ACC112 (cell line): Measurements from ENCODE around the gene SND1.

Experiments
- H2AFZ ChIP-seq: fragments of 200-600 bp; sonication (generic); one replicate; pipeline ENCODE4 v1.6.0; 2017; ENCODE audit warnings: antibody characterized with exemption, low read length; ENCODE audit not compliant: unreplicated experiment
- H3K27ac ChIP-seq: fragments of 200-600 bp; sonication (generic); 2 replicates; pipeline ENCODE4 v1.5.1; 2014; ENCODE audit warnings: low read depth, mild to moderate bottlenecking, antibody characterized with exemption, low read length, moderate library complexity
- H3K27me3 ChIP-seq: fragments of 200-600 bp; sonication (generic); 2 replicates; pipeline ENCODE4 v1.6.1; 2014; ENCODE audit warnings: mild to moderate bottlenecking, antibody characterized with exemption, low read length, moderate library complexity, mixed read lengths; ENCODE audit not compliant: insufficient read depth
- H3K36me3 ChIP-seq: fragments of 200-600 bp; sonication (generic); 2 replicates; pipeline ENCODE4 v1.6.1; 2016; ENCODE audit warnings: mild to moderate bottlenecking, antibody characterized with exemption, low read length, moderate library complexity, mixed read lengths; ENCODE audit not compliant: insufficient read depth
- H3K4me1 ChIP-seq: fragments of 200-600 bp; sonication (generic); one replicate; pipeline ENCODE4 v1.6.1; 2016; ENCODE audit warnings: low read length, mixed read lengths; ENCODE audit not compliant: insufficient read depth, unreplicated experiment, control insufficient read depth
- H3K4me3 ChIP-seq: fragments of 200-600 bp; sonication (generic); 2 replicates; pipeline ENCODE4 v1.5.1; 2014; ENCODE audit warnings: mild to moderate bottlenecking, low read depth, low read length
- H3K79me2 ChIP-seq: fragments of 200-600 bp; sonication (generic); one replicate; pipeline ENCODE4 v1.6.0; 2016; ENCODE audit warnings: low read length; ENCODE audit not compliant: control insufficient read depth, unreplicated experiment, insufficient read depth

SND1 gene

DNA sequence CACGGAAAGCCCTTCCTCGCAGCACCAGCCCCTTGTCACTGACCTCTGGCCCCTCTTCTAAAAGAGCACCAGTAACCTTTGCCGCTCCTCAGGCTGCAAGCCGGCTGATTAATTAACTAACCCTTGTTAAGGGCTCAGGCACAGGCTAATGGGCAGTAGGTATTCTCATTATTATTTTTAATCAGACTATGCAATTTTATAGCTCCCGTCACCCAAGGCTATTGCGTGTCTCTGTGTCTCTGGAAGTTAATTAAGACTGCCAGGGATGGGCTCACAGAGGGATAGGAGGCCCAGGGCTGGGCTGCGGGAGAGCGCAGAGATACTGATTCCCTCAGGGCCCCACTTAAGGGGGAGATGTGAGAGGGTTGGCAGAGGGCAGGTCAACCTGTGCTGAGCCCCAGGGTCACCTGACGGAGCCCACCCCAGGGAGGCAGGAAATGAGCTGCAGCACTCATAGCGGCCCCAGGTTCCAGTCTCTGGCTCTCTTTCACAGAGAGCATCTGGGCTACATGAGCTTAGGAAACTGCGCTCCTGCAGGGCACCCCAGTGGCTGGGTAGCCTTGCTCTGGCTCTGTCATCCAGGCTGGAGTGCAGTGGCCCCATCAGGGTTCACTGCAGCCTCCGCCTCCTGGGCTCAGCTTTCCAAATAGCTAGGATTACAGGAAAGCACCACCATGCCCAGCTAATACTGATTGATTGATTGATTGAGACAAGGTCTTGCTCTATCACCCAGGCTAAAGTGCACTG, 471.5 kb downstream of the SND1 start:
- Histone ChIP-seq H3K4me3 (no peak overlapping the region), H3K4me1 (peaks cover 3% of the 10 kb centered on the region), H3K36me3 (no peaks in the 10 kb centered on the region), H2AFZ (no peak overlapping the region), H3K27me3 (peaks cover 5% of the 10 kb centered on the region), H3K27ac (no peak overlapping the region), H3K79me2 (no peaks in the 10 kb centered on the region)

DNA sequence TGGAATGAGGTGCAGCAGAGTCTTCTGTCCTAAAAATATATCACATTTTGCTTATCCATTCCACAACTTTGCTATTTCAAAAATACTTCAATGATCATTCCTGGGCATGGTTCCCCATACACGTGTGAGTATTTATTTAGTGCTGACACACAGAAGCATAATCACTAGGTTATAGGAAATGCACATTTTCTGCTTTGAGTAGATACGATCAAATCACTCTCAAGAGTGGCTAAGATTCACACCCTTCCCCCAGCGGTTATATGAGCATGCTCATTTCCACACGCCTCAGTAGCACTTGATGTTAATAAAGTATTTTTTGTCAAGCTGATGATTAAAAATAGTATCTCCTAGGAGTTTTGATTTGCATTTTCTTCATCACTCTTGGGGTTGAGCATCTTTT, 472.8 kb downstream of the SND1 start:
- Histone ChIP-seq H3K36me3 (no peaks in the 10 kb centered on the region), H3K4me3 (no peak overlapping the region), H3K27me3 (peaks cover 17% of the 10 kb centered on the region), H2AFZ (no peak overlapping the region), H3K79me2 (no peaks in the 10 kb centered on the region), H3K27ac (no peak overlapping the region), H3K4me1 (peaks cover 3% of the 10 kb centered on the region)

DNA sequence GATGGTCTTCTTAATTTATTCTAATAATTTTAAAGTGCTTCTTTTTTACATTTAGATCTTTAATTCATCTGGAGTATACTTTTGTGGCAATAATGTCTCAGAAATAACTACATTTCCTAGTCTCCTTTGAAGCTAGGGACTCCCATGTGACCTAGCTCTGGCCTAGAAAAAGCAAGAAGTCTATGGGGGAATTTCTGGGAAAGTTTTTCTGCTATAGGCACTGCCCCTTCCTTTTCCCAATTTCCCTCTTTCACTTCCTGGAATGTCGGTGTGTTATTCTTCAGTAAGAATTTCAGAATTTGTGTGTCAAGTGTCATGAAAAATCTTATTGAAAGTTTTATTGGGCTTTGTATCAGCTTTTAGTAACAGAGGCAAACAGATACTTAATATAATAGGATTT, 473.8 kb downstream of the SND1 start:
- Histone ChIP-seq H3K79me2 (no peaks in the 10 kb centered on the region), H3K4me3 (no peak overlapping the region), H3K27me3 (peaks cover 27% of the 10 kb centered on the region), H3K27ac (no peak overlapping the region), H3K4me1 (peaks cover 3% of the 10 kb centered on the region), H3K36me3 (no peaks in the 10 kb centered on the region), H2AFZ (no peak overlapping the region)

DNA sequence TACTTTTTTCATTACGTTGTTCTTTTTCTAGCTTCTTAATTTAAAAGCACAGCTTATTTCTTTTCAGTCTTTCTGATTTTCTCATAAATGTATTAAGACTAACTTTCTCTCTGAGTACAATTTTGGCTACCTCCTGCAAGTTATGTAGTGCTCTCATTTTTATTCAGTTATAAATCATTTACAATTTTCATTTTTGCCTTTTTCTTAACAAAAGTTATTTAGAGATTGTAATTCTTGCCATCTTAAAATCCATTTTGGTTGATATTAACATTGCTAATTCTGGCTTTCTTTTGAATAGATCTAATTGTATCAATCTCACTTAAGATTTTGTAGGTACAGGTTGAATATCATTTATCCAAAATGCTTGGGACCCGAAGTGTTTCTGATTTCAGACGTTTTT, 476.4 kb downstream of the SND1 start:
- Histone ChIP-seq H3K27me3 (peaks cover 45% of the 10 kb centered on the region), H3K27ac (no peak overlapping the region), H3K79me2 (no peaks in the 10 kb centered on the region)

DNA sequence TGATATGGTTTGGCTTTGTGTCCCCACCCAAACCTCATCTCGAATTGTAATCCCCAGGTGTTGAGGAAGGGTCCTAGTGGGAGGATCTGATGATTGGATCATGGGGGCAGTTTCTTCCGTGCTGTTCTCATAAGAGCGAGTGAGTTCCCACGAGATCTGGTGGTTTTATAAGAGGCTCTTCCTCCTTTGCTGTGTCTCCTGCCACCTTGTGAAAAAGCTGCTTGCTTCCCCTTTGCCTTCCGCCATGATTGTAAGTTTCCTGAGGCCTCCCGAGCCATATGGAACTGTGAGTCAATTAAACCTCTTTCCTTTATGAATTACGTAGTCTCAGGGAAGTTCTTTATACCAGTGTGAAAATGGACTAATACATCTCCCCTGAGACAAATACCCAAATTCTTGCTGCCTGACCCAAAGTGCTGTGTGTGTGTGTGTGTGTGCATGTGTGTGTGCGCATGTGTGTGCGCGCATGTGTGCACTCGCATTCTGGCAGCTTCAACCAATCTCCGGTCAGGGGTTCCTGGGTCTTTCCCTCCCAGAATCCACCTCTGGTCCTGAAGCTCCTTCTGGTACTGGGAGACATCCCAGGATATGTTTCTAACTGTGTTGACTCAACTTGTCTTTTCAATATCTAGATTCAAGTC, 477.4 kb downstream of the SND1 start:
- H3K27me3 ChIP-seq = peaks cover 45% of the 10 kb centered on the region
- no peaks in the 10 kb centered on the region for H3K4me1 ChIP-seq
- no peak overlapping the region for H3K4me3 ChIP-seq
- H2AFZ ChIP-seq = no peak overlapping the region
- H3K27ac ChIP-seq = no peak overlapping the region
- H3K36me3 ChIP-seq = no peaks in the 10 kb centered on the region
- no peaks in the 10 kb centered on the region for H3K79me2 ChIP-seq

More for the DNA sequence above, 476.4 kb downstream of the SND1 start:
- Histone ChIP-seq H3K4me3 (no peak overlapping the region), H2AFZ (no peak overlapping the region), H3K4me1 (no peaks in the 10 kb centered on the region), H3K36me3 (no peaks in the 10 kb centered on the region)

DNA sequence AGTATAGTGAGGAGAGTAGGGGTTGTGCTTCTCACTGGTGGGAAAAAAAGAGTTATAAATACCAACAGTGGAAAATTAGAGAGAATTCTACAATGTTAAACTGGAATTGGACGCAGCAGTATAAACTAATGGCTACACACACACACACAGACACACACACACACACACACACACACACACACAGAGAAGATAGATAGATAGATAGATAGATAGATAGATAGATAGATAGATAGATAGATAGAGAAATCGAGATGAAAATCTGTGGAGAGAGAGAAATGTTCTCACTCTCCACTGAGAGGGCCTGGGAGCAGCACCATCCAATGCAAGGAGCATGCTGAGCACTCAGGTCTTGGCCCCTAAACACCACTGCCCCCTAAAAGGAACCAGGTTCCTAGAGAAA, 479.1 kb downstream of the SND1 start:
- H3K27ac ChIP-seq = no peak overlapping the region
- no peak overlapping the region for H3K4me3 ChIP-seq
- no peaks in the 10 kb centered on the region for H3K79me2 ChIP-seq
- H3K27me3 ChIP-seq = peaks cover 44% of the 10 kb centered on the region
- H3K36me3 ChIP-seq = no peaks in the 10 kb centered on the region
- peaks cover 9% of the 10 kb centered on the region for H3K4me1 ChIP-seq
- no peak overlapping the region for H2AFZ ChIP-seq

DNA sequence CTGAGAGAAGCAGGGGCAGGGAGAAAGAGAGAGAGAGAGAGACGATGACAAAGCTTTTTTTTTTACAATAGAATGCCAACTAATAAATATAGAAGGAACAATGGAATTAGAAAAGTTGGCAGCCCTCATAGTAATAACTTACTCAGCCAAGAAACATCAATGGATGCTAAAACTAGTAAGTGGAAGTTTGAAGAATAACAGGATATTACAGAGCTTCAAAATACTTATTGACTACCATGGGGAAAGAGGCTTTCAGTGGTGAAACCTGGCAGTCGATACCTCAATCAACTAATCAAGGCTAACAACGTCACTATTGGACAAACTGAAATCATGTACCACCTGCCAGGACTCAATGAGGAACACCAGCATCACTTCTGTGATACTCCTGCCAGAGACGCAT, 479.7 kb downstream of the SND1 start:
- H3K27me3 ChIP-seq = peaks cover 48% of the 10 kb centered on the region
- H3K79me2 ChIP-seq = no peaks in the 10 kb centered on the region

DNA sequence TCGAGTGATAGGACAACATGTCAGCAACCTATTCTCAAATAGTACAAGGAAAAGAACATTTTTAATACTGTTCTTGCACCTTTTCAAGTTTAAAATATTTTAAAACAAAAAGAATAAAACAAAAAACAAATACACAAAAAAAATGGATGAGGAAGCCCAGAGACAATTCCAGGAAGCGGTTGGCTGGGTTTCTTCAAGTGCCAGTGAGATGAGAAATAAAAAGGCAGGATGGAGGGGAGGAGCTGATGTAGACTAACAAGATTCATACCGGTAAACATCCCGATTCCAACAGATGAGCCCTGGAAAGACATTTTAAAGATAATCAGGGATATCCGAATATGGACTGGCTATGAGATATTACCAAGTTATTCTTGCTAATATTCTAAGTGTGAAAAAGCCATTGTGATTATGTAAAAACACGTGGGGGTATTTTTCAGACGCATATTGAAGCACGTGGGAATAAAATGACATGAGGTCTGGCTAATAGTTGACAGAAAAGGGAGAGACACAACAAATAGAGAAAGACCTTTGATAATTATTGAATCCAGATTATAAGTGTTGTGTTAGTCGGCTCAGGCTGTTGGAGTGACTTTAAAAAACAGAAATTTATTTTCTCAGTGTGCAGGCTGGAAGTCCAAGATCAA, 480.6 kb downstream of the SND1 start:
- H3K36me3 ChIP-seq = no peaks in the 10 kb centered on the region
- peaks cover 49% of the 10 kb centered on the region for H3K27me3 ChIP-seq
- H3K4me1 ChIP-seq = peaks cover 9% of the 10 kb centered on the region
- no peaks in the 10 kb centered on the region for H3K79me2 ChIP-seq
- H2AFZ ChIP-seq = no peak overlapping the region
- H3K27ac ChIP-seq = no peak overlapping the region
- no peak overlapping the region for H3K4me3 ChIP-seq

More for the DNA sequence above, 479.7 kb downstream of the SND1 start:
- Histone ChIP-seq H3K4me3 (no peak overlapping the region), H3K4me1 (peaks cover 9% of the 10 kb centered on the region), H3K36me3 (no peaks in the 10 kb centered on the region), H2AFZ (no peak overlapping the region), H3K27ac (no peak overlapping the region)

DNA sequence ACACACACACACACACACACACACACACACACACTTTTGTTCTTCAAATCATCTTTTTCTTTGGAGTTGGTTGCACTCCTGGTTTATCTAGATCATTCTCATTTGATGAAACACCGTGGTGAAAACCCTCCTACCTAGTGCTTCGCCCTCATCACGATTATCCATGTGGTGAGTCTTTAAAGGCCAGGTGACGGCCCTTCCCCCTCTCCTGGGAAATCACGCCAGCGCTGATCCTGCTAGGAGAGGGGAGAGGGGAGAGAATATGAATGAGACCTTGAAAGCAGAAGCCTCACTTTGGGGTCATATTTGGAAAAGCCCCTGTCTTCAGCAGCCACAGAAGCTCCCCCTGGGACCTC, 483.1 kb downstream of the SND1 start:
- Histone ChIP-seq H3K4me1 (peaks cover 9% of the 10 kb centered on the region), H3K27ac (no peak overlapping the region), H2AFZ (peak overlapping the region; percentile 99), H3K36me3 (no peaks in the 10 kb centered on the region), H3K27me3 (peaks cover 58% of the 10 kb centered on the region), H3K4me3 (peak overlapping the region; percentile 74), H3K79me2 (no peaks in the 10 kb centered on the region)

DNA sequence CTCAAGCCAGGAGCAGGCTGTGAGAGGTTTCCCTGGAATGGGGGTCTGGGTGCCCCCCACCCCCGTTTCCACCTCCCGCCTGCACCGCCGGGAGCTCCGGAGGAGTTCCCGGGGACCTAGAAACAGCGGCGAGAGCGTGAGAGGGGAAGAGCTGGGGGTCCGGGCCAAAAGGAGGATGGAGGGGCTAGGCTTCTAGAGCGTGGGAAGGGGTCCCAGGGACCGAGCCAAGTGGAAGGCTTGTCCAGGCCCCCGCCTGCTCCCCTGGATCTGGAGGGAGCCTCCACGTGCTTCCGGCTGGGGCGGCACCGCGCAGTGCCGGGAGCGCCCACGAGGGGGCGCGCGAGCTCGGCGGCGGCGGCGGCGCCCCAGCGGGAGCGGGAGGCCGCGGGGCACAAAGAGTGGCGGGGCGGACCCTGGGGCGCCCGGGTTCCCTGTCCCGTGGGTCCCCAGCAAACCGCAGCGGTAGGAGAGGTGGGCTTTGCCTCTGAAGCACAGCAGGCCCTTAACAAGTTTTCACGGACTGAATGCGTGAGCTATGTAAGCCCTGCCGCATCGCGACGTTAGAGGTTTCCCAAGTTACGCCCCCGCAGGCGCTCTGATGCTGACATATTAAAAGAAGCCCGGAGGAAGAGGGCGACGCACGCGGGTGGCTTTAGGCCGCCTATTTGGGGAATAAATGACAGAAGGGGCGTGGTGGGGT, 483.7 kb downstream of the SND1 start:
- Histone ChIP-seq H3K79me2 (no peaks in the 10 kb centered on the region), H3K4me3 (peak overlapping the region; percentile 74), H3K36me3 (no peaks in the 10 kb centered on the region), H3K27me3 (peaks cover 56% of the 10 kb centered on the region), H3K4me1 (peaks cover 9% of the 10 kb centered on the region), H3K27ac (no peak overlapping the region), H2AFZ (peak overlapping the region; percentile 99)
